HG03565 (cell line): ENCODE results near the gene PTGDS.

Experiments
- ATAC-seq: cut with Tn5 transposase; IDR thresholded peaks from one replicate; pipeline ENCODE4 v1.9.1; 2021; ENCODE audit warnings: mild to moderate bottlenecking, moderate library complexity; ENCODE audit not compliant: unreplicated experiment

Gene PTGDS

GRCh38 chr9:136945333-136946227 is 31.7 kb upstream of the PTGDS start:
- ATAC-seq = no peak

GRCh38 chr9:136946228-136947027 is 30.9 kb upstream of the PTGDS start:
- no peak for ATAC-seq

- no peak for ATAC-seq
Measured at GRCh38 chr9:136947028-136947891, 30.0 kb upstream of the PTGDS start.

GRCh38 chr9:136947955-136948510 is 29.3 kb upstream of the PTGDS start:
- no peak for ATAC-seq

- no peak for ATAC-seq
Measured at GRCh38 chr9:136949239-136949816, 28.0 kb upstream of the PTGDS start.

- peak; percentile 70 for ATAC-seq
Measured at GRCh38 chr9:136949817-136950655, 27.3 kb upstream of the PTGDS start.

- ATAC-seq = no peak
Measured at GRCh38 chr9:136950656-136951276, 26.5 kb upstream of the PTGDS start.

- ATAC-seq = no peak
Measured at GRCh38 chr9:136951541-136952320, 25.6 kb upstream of the PTGDS start, which contains the start of gene LCN12. Gene LCN12, plus strand, starts transcription at chr9:136952273. Its CDS starts 55 bp downstream, at chr9:136952328.

GRCh38 chr9:136952321-136952850 is 24.9 kb upstream of the PTGDS start:
- no peak for ATAC-seq

GRCh38 chr9:136952876-136953770 is 24.2 kb upstream of the PTGDS start:
- no peak for ATAC-seq

- ATAC-seq = no peak
Measured at GRCh38 chr9:136953771-136954269, 23.5 kb upstream of the PTGDS start.

GRCh38 chr9:136954270-136955083 is 22.8 kb upstream of the PTGDS start:
- no peak for ATAC-seq

GRCh38 chr9:136955202-136955942 is 21.9 kb upstream of the PTGDS start:
- ATAC-seq = no peak

GRCh38 chr9:136955943-136956335 is 21.4 kb upstream of the PTGDS start:
- no peak for ATAC-seq

GRCh38 chr9:136956604-136957003 is 20.7 kb upstream of the PTGDS start:
- no peak for ATAC-seq
